GM21825 (cell line): ENCODE data around the gene INPP5B.

Source experiments
- ATAC-seq: cut with Tn5 transposase; IDR thresholded peaks from one replicate; pipeline ENCODE4 v1.9.1; 2021; ENCODE audit warnings: mild to moderate bottlenecking, moderate library complexity; ENCODE audit not compliant: unreplicated experiment

INPP5B gene

GRCh38 chr1:37879865-37880264 is 67.0 kb downstream of the INPP5B start:
- ATAC-seq, result no peak

DNA sequence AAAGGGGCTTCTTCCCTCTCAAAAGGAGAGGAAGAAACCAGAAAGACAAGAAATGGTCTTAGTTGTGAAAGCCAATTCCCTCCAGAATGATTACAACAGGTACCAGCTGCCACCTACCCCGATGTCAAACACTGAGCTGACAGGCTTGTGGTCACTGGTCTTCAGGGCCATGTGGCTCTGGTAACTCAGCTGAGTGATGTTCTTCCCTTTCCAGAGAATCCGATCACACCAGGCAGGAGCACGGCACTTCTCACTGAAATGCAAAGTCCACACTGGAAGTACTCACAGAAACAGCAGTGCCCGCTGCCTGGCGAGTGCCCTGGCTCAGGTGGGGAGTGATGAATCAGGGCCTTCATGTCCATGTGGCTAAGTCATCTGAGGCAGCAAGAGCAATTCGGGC is 68.8 kb downstream of the INPP5B start:
- no peak for ATAC-seq

DNA sequence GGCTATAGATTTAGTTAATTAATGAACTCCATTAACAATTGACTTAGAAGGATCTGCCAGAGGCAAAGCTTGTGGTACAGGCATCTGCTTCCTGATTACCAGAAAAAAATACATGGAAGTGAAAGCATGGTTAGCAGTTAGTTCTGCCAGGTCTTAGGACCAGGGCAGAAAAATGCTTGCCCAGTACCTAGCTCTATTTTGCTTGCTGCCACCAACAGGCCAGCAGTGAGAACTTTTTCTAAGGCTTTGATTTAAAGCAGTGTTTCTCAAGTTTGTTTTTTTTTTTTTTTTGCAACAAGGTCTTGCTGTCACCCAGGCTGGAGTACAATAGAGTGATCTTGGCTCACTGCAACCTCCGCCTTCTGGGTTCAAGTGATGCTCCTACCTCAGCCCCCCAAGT is 71.0 kb downstream of the INPP5B start:
- no peak for ATAC-seq

DNA sequence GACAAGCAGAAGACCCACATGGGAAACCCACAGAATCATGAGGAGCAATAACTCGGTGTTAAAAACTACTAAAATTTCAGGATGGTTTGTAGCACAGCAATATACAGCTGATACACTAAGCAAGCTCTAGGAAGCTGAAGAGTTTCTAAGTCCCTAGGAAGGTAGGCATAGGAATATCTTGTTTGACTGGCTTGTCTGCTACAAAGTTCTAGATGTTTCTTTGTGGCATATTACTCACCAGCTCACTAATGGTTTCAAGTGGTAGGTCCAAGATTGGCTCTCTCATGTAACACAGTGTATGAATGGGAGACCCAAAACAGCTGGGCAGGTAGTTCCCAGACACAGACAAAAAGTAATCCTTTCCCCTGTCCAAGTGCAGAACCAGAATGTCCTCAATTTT is 74.2 kb downstream of the INPP5B start:
- ATAC-seq, result no peak

DNA sequence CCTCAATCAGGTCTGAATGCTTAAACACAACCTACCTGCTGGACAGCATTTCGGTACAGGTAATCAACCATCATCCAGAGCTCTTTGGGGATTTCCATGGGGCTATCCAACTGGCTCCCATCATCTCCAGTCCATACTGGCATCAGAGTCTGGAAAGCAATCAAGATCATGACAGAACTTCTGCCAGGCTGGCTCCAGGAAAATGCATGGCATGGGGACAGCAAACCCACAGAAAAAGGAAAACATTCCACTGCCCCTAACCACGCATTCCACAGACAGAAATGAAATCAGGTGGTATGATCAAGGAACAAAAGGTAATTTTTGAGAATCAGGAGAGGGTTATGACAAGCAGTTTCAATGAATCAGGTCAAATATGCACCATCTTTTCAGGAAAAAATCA is 78.4 kb downstream of the INPP5B start:
- ATAC-seq, result no peak

GRCh38 chr1:37867784-37868183 is 79.1 kb downstream of the INPP5B start:
- no peak for ATAC-seq

DNA sequence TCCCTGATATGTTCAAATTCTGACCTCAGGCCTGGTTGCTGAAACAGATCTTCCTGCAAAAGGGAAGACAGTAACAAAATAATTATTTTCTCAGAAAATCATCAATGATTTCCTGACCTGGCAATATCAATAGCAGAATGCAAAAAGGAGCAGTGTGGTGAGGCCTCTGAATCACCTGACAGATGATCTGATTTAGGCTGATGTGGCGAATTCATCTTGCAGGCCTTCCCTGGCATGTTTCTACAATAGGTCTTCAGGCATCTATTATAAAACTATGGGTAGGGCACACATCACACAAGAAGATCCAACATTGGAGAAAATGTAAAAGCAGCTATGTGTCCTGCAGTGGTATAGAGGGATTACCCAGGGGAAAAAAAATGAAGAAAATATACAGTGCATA is 80.4 kb downstream of the INPP5B start:
- no peak for ATAC-seq

DNA sequence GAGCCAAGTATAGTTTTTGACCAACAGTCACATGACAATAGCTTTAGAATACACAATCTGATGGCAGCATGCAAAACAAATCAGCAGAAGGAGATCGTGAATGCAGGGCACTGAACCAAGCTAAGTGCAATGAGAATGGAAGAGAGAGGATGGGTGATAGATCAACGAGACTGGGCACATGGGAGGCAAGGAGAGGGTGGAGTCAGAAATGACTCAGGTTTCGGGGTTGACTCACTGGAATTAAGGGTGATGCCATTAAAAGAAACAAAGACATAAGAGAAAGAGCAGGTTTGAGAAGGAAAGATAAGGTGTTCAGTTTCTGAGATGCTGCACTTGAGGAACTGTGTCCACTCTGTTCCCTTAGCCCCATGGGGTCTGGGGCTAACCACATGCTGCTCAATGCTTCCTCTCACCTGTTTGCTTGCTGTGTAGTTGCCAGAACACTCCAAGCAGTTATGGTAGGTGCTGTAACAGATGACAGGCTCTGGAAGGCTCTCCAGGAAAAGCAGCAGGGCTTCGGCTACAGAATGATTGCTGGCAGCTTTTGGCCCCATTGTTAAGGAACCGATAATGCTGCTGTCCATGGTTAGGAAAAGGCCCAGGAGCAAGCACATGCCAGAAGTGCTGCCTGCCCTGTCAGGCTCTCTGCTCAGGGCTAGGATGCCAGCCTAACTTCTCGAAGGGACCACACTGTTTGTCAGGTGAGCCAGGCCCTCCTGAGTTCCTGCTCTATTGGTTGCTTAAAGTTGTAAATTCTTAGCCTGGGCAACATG is 81.3 kb downstream of the INPP5B start:
- no peak for ATAC-seq

DNA sequence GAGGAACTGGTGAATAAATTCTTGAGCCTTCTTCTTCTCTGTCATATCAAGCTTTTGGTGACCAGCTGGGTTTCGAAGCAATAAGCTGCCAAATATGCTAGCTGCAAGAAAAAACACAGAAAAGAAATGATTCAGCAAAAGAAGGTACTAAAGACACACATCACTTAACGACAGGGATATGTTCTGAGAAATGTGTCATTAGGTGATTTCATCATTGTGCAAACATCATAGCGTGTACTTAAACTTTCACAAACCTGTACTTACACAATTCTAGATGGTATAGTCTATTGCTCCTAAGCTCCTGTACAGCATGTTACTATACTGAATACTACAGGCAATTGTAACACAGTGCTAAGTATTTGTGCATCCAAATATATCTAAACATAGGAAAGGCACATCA is 84.5 kb downstream of the INPP5B start:
- no peak for ATAC-seq

DNA sequence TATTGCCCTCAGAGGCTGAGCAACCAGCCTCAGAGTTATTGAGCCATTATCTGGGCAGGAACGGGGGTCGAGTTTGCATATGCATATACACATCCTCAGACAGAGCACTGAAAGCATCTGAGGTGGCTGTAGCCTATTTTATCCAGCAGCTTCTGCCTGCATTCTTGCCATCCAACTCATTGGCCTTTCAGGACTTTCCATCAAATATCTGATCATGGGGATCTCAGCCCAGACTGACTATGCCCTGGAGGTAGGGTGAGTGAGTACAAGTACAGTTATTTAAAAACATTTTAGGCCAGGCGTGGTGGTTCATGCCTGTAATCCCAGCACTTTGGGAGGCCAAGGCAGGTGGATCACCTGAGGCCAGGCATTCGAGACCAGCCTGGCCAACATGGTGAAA is 85.7 kb downstream of the INPP5B start:
- no peak for ATAC-seq

DNA sequence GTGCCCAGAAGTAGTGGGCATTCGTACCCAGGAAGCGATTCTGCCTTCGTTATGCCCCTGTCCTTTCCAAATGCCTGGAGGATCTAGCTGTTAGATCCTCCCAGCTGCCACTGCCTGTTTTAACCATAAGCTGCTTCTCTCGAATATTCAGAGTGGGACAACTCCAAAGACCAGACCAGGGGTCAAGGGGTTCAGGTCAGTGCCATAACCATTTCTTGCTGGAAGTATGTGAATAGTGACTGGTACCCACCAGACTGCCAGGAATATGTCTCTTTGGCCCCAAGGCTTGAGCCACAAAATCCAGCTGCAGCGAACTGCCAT is 86.5 kb downstream of the INPP5B start:
- ATAC-seq, result no peak

DNA sequence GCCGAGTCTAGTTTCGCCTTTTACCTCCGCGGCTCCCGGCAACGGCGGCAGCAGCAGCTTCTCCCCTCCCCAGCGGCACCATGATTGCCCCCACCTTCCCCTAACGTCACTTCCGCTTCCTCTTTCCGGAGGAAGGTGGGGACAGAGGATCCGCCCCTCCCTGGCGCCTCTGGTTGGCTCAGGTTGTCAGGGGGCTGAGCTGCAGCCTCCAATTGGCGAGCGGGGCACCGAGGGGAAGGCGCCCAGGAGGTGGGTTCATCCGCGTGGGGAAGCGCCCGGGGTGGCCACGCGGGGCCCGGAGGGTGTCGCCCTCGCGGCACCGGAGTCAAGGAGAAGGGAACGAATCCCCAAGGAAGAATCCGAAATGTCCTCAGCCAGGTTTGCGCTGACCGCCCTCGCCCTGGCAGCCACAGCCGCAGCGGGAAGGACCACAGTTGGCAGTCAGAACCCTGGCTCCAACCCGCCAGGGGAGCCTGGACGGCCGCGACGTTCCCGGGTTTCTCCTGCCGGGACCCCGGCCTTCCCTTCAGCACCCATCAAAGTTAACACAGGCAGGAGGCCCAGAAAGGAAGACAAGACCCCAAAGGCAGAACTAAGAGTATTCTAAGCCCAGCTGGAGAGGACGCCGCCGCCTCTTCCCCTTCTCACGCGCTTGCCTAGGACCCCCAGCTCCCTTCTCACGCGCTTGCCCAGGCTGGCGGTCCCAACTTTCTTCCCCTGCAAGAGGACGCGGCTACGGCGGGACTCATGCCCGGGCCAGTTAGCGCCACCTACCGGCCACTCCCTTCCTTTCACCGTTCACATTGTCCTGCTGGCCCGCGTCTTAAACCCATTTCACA is 87.1 kb downstream of the INPP5B start, which contains the start of gene MTF1:
Gene MTF1 (minus strand): TSS at position 86 of the 839 bp plus-strand sequence. CDS start 1,934 bp downstream, outside the sequence.
- peak; percentile 94 for ATAC-seq

GRCh38 chr1:37858931-37859506 is 87.8 kb downstream of the INPP5B start:
- peak; percentile 14 for ATAC-seq

DNA sequence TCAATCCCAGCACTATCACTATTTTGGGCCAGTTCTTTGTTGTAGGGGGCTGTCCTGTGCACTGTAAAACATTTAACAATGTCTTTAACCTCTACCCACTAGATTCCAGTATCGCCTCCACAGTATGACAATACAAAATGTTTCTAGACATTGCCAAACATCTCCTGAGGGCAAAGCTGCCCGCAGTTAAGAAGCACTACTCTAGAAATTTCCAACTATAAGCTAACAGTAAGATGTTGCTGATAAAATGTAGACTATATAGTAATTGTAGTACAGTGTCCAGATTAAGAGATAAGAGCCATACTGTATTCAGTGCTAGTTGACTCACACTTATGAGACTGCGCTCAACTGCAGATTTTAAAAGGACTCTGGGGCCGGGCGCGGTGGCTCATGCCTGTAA is 92.4 kb downstream of the INPP5B start:
- no peak for ATAC-seq

GRCh38 chr1:37853157-37853556 is 93.7 kb downstream of the INPP5B start:
- ATAC-seq, result no peak

- no peak for ATAC-seq
Observed at GRCh38 chr1:37851782-37852210, 95.1 kb downstream of the INPP5B start.

GRCh38 chr1:37851262-37851661 is 95.6 kb downstream of the INPP5B start:
- no peak for ATAC-seq

DNA sequence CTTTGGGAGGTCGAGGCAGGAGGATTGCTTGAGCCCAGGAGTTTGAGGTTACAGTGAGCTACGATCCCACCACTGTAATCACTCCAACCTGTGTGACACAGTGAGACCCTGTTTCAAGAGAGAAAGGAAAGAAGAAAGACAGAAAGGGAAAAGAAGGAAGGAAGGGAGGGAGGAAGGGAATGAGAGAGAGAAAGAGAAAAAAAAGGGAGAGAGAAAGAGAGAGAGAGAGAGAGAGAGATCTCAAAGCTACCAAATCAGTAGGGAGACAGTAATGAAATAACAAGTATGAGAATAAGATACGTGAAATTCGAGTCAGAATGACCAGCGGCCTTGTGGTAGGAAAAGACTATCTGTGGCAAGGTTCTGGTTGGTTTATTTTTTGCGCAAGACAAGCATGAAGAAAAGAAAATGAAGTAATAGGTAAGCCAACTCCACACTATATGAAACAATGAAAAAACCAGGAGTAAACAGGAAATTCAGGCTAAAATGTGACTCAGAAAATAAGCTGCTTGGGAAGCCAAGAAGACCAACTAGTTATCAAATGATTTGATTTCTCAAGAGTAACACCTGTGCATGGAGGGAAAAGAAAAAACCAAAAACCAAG is 96.4 kb downstream of the INPP5B start:
- ATAC-seq, result no peak

DNA sequence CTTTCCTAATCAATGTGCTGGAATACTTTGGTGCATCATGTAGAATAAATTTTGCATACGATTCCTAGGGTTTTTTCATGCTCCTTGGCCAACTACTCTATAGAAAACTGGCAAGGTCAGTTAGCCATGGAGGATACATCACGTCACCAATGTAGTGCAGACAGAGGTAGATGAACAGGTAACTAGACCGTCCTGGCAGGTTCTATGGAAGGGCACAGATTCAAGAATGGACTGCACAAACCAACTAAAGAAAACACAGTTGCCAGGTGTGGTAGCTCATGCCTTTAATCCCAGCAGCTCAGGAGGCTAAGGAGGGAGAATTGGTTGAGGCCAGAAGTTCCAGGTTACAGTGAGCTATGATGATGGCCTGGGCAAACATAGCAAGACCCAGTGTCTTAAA is 97.4 kb downstream of the INPP5B start:
- ATAC-seq, result no peak

GRCh38 chr1:37846647-37847339 is 100.1 kb downstream of the INPP5B start:
- no peak for ATAC-seq

DNA sequence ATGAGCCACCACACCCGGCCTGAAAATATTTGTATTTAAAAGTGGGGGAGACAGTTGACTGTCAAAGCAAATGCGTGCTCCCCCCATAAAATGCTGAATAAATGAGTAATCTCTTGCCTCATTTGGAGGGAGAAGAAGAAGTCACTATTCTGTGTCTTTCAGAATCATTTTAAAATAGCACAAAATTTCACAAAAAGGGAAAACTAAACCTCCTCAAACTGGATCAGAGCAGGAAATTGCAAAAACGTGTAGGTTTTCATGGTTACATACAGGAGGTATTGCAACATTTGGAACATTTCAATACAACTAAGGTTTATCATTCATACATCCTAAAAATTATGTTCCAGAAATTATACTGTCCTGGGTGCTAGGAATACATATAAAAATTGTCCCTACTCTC is 101.1 kb downstream of the INPP5B start:
- no peak for ATAC-seq
